SK-N-SH treated with all-trans-retinoic acid at 6 μM for 48 hours (cell line): ENCODE measurements around the gene PLD5.

Experiments
- ATAC-seq: fragments of 200-7000 bp; cut with Tn5 transposase; 3 replicates; pipeline ENCODE4 v1.9.1; 2020; ENCODE audit warnings: mild to moderate bottlenecking, moderate library complexity
- ARNTL ChIP-seq: fragments of 450-650 bp; formaldehyde crosslinking; IDR thresholded peaks from 2 replicates; pipeline ENCODE4 v1.5.0; 2020; ENCODE audit warnings: low read depth, mild to moderate bottlenecking, moderate library complexity, borderline replicate concordance
- CREB5 ChIP-seq: fragments of 250-450 bp; sonication (Bioruptor Pico); IDR thresholded peaks from 2 replicates; pipeline ENCODE4 v1.5.1; 2020; ENCODE audit warnings: low read depth, mild to moderate bottlenecking, moderate library complexity
- CSDC2 ChIP-seq: fragments of 250-450 bp; sonication (Bioruptor Pico); IDR thresholded peaks from 2 replicates; pipeline ENCODE4 v1.5.0; 2020; ENCODE audit warnings: mild to moderate bottlenecking, moderate library complexity
- CSRNP3 ChIP-seq: fragments of 250-450 bp; sonication (Bioruptor Pico); IDR thresholded peaks from 2 replicates; pipeline ENCODE4 v1.5.1; 2021; ENCODE audit warnings: mild to moderate bottlenecking, moderate library complexity
- ESRRG ChIP-seq: fragments of 250-450 bp; sonication (Bioruptor Pico); IDR thresholded peaks from 2 replicates; pipeline ENCODE4 v1.6.1; 2021; ENCODE audit warnings: mild to moderate bottlenecking
- GLIS3 ChIP-seq: fragments of 250-450 bp; sonication (Bioruptor Pico); IDR thresholded peaks from 2 replicates; pipeline ENCODE4 v1.5.0; 2020; ENCODE audit warnings: mild to moderate bottlenecking, moderate library complexity
- OSR1 ChIP-seq: fragments of 250-450 bp; sonication (Bioruptor Pico); IDR thresholded peaks from 2 replicates; pipeline ENCODE4 v1.8.0; 2022; ENCODE audit warnings: moderate library complexity, mild to moderate bottlenecking, inconsistent platforms
- PATZ1 ChIP-seq: fragments of 250-450 bp; sonication (Bioruptor Pico); IDR thresholded peaks from 2 replicates; pipeline ENCODE4 v1.8.0; 2020; ENCODE audit warnings: mild to moderate bottlenecking, moderate library complexity, borderline replicate concordance
- POU6F1 ChIP-seq: fragments of 250-450 bp; sonication (Bioruptor Pico); IDR thresholded peaks from 2 replicates; pipeline ENCODE4 v1.8.0; 2021; ENCODE audit warnings: low read depth, mild to moderate bottlenecking, moderate library complexity, borderline replicate concordance
- RARB ChIP-seq: fragments of 250-450 bp; sonication (Bioruptor Pico); IDR thresholded peaks from 2 replicates; pipeline ENCODE4 v1.8.0; 2021; ENCODE audit warnings: mild to moderate bottlenecking, moderate library complexity
- SNAI2 ChIP-seq: fragments of 250-450 bp; sonication (Bioruptor Pico); IDR thresholded peaks from 2 replicates; pipeline ENCODE4 v1.5.0; 2020; ENCODE audit warnings: mild to moderate bottlenecking, moderate library complexity
- TCF4 ChIP-seq: fragments of 250-450 bp; sonication (Bioruptor Pico); IDR thresholded peaks from 2 replicates; pipeline ENCODE4 v1.8.0; 2021; ENCODE audit warnings: mild to moderate bottlenecking, moderate library complexity, borderline replicate concordance
- TOX ChIP-seq: fragments of 250-450 bp; sonication (Bioruptor Pico); IDR thresholded peaks from 2 replicates; pipeline ENCODE4 v1.8.0; 2021; ENCODE audit warnings: mild to moderate bottlenecking, moderate library complexity, borderline replicate concordance
- TSHZ2 ChIP-seq: fragments of 250-450 bp; sonication (Bioruptor Pico); IDR thresholded peaks from 2 replicates; pipeline ENCODE4 v1.5.0; 2020; ENCODE audit warnings: mild to moderate bottlenecking, moderate library complexity
- ZC3H10 ChIP-seq: fragments of 250-450 bp; sonication (Bioruptor Pico); IDR thresholded peaks from 2 replicates; pipeline ENCODE4 v1.5.1; 2021; ENCODE audit warnings: mild to moderate bottlenecking, moderate library complexity
- ZFP3 ChIP-seq: fragments of 250-450 bp; sonication (Bioruptor Pico); IDR thresholded peaks from 2 replicates; pipeline ENCODE4 v1.5.0; 2020; ENCODE audit warnings: mild to moderate bottlenecking, moderate library complexity
- ZFP30 ChIP-seq: fragments of 450-650 bp; formaldehyde crosslinking; IDR thresholded peaks from 2 replicates; pipeline ENCODE4 v1.5.0; 2022; ENCODE audit warnings: mild to moderate bottlenecking, moderate library complexity
- ZNF8 ChIP-seq: fragments of 450-650 bp; formaldehyde crosslinking; IDR thresholded peaks from 2 replicates; pipeline ENCODE4 v1.5.0; 2020; ENCODE audit warnings: mild to moderate bottlenecking, moderate library complexity

The PLD5 gene

GRCh38 chr1:242209063-242209462 is 315.4 kb downstream of the PLD5 start:
- ATAC-seq: no peak
- TF ChIP-seq CSDC2 (no peak), CREB5 (CRISPR knock-in tag) (no peak)

GRCh38 chr1:242208021-242208420 is 316.5 kb downstream of the PLD5 start:
- ATAC-seq: no peak
- TF ChIP-seq TCF4 (CRISPR knock-in tag) (no peak), OSR1 (CRISPR knock-in tag) (no peak), CSRNP3 (no peak), CREB5 (CRISPR knock-in tag) (no peak), ZC3H10 (CRISPR knock-in tag) (no peak), ARNTL (CRISPR knock-in tag) (no peak), ESRRG (CRISPR knock-in tag) (no peak), TSHZ2 (CRISPR knock-in tag) (no peak), RARB (CRISPR knock-in tag) (no peak), GLIS3 (no peak), ZNF8 (CRISPR knock-in tag) (no peak), TOX (CRISPR knock-in tag) (no peak), PATZ1 (no peak), POU6F1 (CRISPR knock-in tag) (no peak), ZFP30 (no peak), ZFP3 (CRISPR knock-in tag) (no peak), SNAI2 (CRISPR knock-in tag) (no peak)

- no peak for ATAC-seq
Observed at GRCh38 chr1:242206994-242207393, 317.5 kb downstream of the PLD5 start.

More at GRCh38 chr1:242206994-242207393, 317.5 kb downstream of the PLD5 start:
- TF ChIP-seq ESRRG (CRISPR knock-in tag) (no peak), TSHZ2 (CRISPR knock-in tag) (no peak)
